Measurements from ENCODE around the gene PTBP2. TPM values are rescaled to one million over a fixed set of nuclear protein-coding genes. Genes with fewer than 3 reads are reported as not detected.

The PTBP2 gene
- total and polyA plus RNA-seq, 2 of the 8 experiments (the other 6 are each of a cell fraction or from before 2014, with no cell fraction given): 24.2 to 61.7 TPM

DNA sequence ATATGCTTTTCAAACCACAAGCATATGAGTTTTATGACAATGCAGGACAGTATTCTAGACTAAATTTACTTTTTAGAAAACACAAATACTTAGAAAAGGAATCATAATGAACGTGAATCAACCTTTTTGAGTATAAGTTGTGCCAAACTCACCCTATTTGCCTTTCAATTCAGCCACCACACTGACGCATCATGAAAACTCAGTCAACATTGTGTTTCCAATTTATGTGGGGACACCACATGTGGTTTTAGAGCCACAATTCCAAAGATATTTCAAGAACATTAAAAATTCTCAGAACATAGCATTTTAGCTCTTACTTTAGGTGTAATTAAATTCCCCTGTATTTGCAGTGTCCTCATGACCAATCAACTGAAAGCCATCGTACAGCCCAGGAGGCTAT is 118.8 kb downstream of the PTBP2 start (continued):
- no peak for TF ChIP-seq CREB1 (IDR thresholded peaks at IDR 0.05)
- TF ChIP-seq CHD2 (IDR thresholded peaks at IDR 0.05; ENCODE audit: low read length): no peak
- no peak for TF ChIP-seq PHF8 (conservative IDR thresholded peaks at IDR 0.05; ENCODE audit: low read depth, low read length)
- no peak for TF ChIP-seq GABPA (IDR thresholded peaks at IDR 0.05; ENCODE audit: borderline replicate concordance, insufficient read depth, low read length)
- no peak for TF ChIP-seq EGR1 (IDR thresholded peaks at IDR 0.05; ENCODE audit: borderline replicate concordance, low read depth, low read length)

Data from H1 (cell line).